MCF 10A (cell line): ENCODE results near the gene HSPA1B. TPM values are rescaled to one million over a fixed set of nuclear protein-coding genes. Genes with fewer than 3 reads are reported as not detected.

Source experiments
- BruUV-seq: library from RNA; stranded (reverse); fragments of 400-500 nt; replicated peaks from 2 replicates; lab custom pipeline; 2021; lab: Mats Ljungman, UMichigan
- CTCF ChIA-PET: fragments of 300-600 bp; sonication (Branson Sonifier 250); formaldehyde crosslinking; extraction: SDS; loops from one replicate; lab custom pipeline; 2021; ENCODE audit warnings: antibody characterized with exemption, inconsistent platforms; lab: Yijun Ruan, JAX
- POLR2A ChIA-PET: fragments of 300-600, 350-650 bp; sonication (Branson Sonifier 250); formaldehyde crosslinking; extraction: SDS; loops from one replicate; lab custom pipeline; 2020; ENCODE audit warnings: antibody characterized with exemption, inconsistent platforms; lab: Yijun Ruan, JAX
- DNase-seq: peaks from one replicate; pipeline ENCODE4 v3.0.0-alpha.2; 2018; ENCODE audit not compliant: unreplicated experiment
- H3K27ac Mint-ChIP-seq: one replicate; pipeline ENCODE4 v1.8.0; 2022; ENCODE audit warnings: mild to moderate bottlenecking, low read depth, mixed read lengths; ENCODE audit not compliant: unreplicated experiment
- H3K27me3 Mint-ChIP-seq: one replicate; pipeline ENCODE4 v1.8.0; 2022; ENCODE audit warnings: mixed read lengths; ENCODE audit not compliant: insufficient read depth, unreplicated experiment
- H3K36me3 Mint-ChIP-seq: one replicate; pipeline ENCODE4 v1.8.0; 2022; ENCODE audit warnings: mild to moderate bottlenecking, moderate library complexity, mixed read lengths; ENCODE audit not compliant: insufficient read depth, unreplicated experiment
- H3K4me1 Mint-ChIP-seq: one replicate; pipeline ENCODE4 v1.8.0; 2022; ENCODE audit warnings: mixed read lengths; ENCODE audit not compliant: insufficient read depth, unreplicated experiment
- H3K4me3 Mint-ChIP-seq: one replicate; pipeline ENCODE4 v1.8.0; 2022; ENCODE audit warnings: mild to moderate bottlenecking, moderate library complexity, mixed read lengths; ENCODE audit not compliant: unreplicated experiment
- H3K9me3 Mint-ChIP-seq: one replicate; pipeline ENCODE4 v1.8.0; 2022; ENCODE audit warnings: mixed read lengths; ENCODE audit not compliant: unreplicated experiment
- intact Hi-C: fragments of 100-400 bp; cut with micrococcal nuclease; formaldehyde crosslinking; loops from 2 replicates; pipeline ENCODE4 v1.14.1; 2022
- total RNA-seq: library from RNA; stranded (reverse); gene quantifications from 2 replicates; pipeline ENCODE4 v1.2.3, GENCODE V29; 2022
- TF ChIP-seq, protein P1 (sequence below): fragments of 200-600 bp; IDR thresholded peaks from one replicate; pipeline ENCODE4 v1.8.0; 2022; ENCODE audit warnings: antibody characterized with exemption, mild to moderate bottlenecking; ENCODE audit not compliant: unreplicated experiment

Gene HSPA1B
- total RNA-seq, 1 experiment from 2014 or later = 29.8 TPM

DNA sequence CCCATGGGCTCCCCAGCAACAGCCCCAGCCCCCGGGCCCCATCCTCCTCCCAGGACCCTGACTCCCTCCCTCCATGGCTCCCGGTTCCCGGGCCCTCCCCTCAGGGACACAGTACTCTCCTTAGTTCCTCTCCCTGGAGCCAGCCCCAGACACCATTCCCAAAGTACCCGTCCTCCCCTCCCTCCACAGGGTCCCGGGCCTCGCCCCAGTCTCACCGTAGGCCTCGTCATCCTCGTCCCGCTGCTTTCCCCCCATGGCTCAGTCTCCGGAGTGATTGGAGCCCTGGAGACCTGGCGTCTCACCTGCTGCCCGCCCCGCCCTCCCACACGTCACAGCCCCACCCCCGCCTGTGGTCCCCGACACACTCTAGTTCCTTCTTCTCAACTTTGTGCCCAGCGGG is 51.2 kb downstream of the HSPA1B start, which contains the start of gene SLC44A4:
Gene SLC44A4 (minus strand): TSS at position 272 of the 400 bp plus-strand sequence. CDS start 17 bp downstream, at position 255.
- TF ChIP-seq, protein P1, sequence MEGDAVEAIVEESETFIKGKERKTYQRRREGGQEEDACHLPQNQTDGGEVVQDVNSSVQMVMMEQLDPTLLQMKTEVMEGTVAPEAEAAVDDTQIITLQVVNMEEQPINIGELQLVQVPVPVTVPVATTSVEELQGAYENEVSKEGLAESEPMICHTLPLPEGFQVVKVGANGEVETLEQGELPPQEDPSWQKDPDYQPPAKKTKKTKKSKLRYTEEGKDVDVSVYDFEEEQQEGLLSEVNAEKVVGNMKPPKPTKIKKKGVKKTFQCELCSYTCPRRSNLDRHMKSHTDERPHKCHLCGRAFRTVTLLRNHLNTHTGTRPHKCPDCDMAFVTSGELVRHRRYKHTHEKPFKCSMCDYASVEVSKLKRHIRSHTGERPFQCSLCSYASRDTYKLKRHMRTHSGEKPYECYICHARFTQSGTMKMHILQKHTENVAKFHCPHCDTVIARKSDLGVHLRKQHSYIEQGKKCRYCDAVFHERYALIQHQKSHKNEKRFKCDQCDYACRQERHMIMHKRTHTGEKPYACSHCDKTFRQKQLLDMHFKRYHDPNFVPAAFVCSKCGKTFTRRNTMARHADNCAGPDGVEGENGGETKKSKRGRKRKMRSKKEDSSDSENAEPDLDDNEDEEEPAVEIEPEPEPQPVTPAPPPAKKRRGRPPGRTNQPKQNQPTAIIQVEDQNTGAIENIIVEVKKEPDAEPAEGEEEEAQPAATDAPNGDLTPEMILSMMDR = no peak
- BruUV-seq = no TSS peak
- no peaks in the 10 kb centered on the region for H3K4me1 Mint-ChIP-seq
- H3K36me3 Mint-ChIP-seq = peaks cover 39% of the 10 kb centered on the region
- H3K4me3 Mint-ChIP-seq = no peak within 1 kb of the TSS
- DNase-seq = no peak
- CTCF ChIA-PET = no interaction called here
- POLR2A ChIA-PET = no interaction called here
- H3K27ac Mint-ChIP-seq = no peak within 1 kb of the TSS
- intact Hi-C loops = no loop called here
- H3K27me3 Mint-ChIP-seq = no peaks in the 10 kb centered on the region
- H3K9me3 Mint-ChIP-seq = no peaks in the 10 kb centered on the region

DNA sequence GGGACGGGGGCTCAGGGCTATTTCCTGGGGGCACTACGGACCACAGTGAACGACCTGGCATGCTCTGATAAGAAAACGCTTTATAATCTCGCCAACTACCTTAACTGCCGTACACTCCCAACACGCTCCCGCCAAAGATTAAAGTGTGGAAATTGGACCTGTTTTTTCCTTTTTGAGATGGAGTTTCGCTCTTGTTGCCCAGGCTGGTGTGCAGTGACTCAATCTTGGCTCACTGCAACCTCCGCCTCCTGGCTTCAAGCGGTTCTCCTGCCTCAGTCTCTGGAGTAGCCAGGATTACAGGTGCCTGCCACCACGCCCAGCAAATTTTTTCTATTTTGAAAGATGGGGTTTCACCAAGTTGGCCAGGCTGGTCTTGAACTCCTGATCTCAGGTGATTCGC is 51.6 kb downstream of the HSPA1B start:
- no TSS peak for BruUV-seq
- H3K4me3 Mint-ChIP-seq = no peak overlapping the region
- intact Hi-C loops = no loop called here
- H3K27ac Mint-ChIP-seq = no peak overlapping the region
- TF ChIP-seq, protein P1 = no peak
- no peaks in the 10 kb centered on the region for H3K9me3 Mint-ChIP-seq
- no peaks in the 10 kb centered on the region for H3K27me3 Mint-ChIP-seq
- DNase-seq = no peak
- peaks cover 41% of the 10 kb centered on the region for H3K36me3 Mint-ChIP-seq
- CTCF ChIA-PET = no interaction called here
- no peaks in the 10 kb centered on the region for H3K4me1 Mint-ChIP-seq
- POLR2A ChIA-PET = no interaction called here

Other genes with a start within 250 kb of the HSPA1B start
- 0.37 TPM in 1 of 2 replicates, not detected in the other for gene LTB, start 245.3 kb upstream of the HSPA1B start, total RNA-seq
- not detected in 2 replicates for gene LST1, start 241.5 kb upstream of the HSPA1B start, total RNA-seq
- gene NCR3, start 234.7 kb upstream of the HSPA1B start, total RNA-seq = not detected in 2 replicates
- not detected in 2 replicates for gene AIF1, start 212.5 kb upstream of the HSPA1B start, total RNA-seq
- gene PRRC2A, start 207.0 kb upstream of the HSPA1B start, total RNA-seq = 247 and 266 TPM in 2 replicates
- gene BAG6, start 175.1 kb upstream of the HSPA1B start, total RNA-seq = 290 and 291 TPM in 2 replicates
- gene APOM, start 171.8 kb upstream of the HSPA1B start, total RNA-seq = 5.0 and 5.2 TPM in 2 replicates
- 15.5 and 16.6 TPM in 2 replicates for gene C6orf47, start 167.0 kb upstream of the HSPA1B start, total RNA-seq
- 13.0 and 13.6 TPM in 2 replicates for gene GPANK1, start 162.7 kb upstream of the HSPA1B start, total RNA-seq
- gene CSNK2B, start 161.7 kb upstream of the HSPA1B start, total RNA-seq = 197 and 209 TPM in 2 replicates
- gene LY6G5B, start 157.8 kb upstream of the HSPA1B start, total RNA-seq = 14.4 and 16.0 TPM in 2 replicates
- 0.64 and 1.4 TPM in 2 replicates for gene LY6G5C, start 146.7 kb upstream of the HSPA1B start, total RNA-seq
- 32.1 and 42.7 TPM in 2 replicates for gene ABHD16A, start 124.4 kb upstream of the HSPA1B start, total RNA-seq
- not detected in 2 replicates for gene LY6G6F, start 120.9 kb upstream of the HSPA1B start, total RNA-seq
- not detected in 2 replicates for gene LY6G6D, start 112.4 kb upstream of the HSPA1B start, total RNA-seq
- 0.32 TPM in 1 of 2 replicates, not detected in the other for gene LY6G6C, start 106.0 kb upstream of the HSPA1B start, total RNA-seq
- not detected in 2 replicates for gene MPIG6B, start 104.4 kb upstream of the HSPA1B start, total RNA-seq
- gene DDAH2, start 98.4 kb upstream of the HSPA1B start, total RNA-seq = 8.5 and 13.5 TPM in 2 replicates
- 511 and 632 TPM in 2 replicates for gene CLIC1, start 91.2 kb upstream of the HSPA1B start, total RNA-seq
- gene MSH5, start 87.7 kb upstream of the HSPA1B start, total RNA-seq = 36.6 and 43.1 TPM in 2 replicates
- gene SAPCD1, start 65.1 kb upstream of the HSPA1B start, total RNA-seq = 4.3 and 5.1 TPM in 2 replicates
- gene VWA7, start 50.4 kb upstream of the HSPA1B start, total RNA-seq = 2.0 and 3.1 TPM in 2 replicates
- gene VARS1, start 32.0 kb upstream of the HSPA1B start, total RNA-seq = 133 and 200 TPM in 2 replicates
- 36.9 and 47.4 TPM in 2 replicates for gene LSM2, start 20.8 kb upstream of the HSPA1B start, total RNA-seq
- 0.35 and 0.79 TPM in 2 replicates for gene HSPA1L, start 12.5 kb upstream of the HSPA1B start, total RNA-seq
- 20.3 and 34.0 TPM in 2 replicates for gene HSPA1A, start 12.2 kb upstream of the HSPA1B start, total RNA-seq
- gene NEU1, start 35.1 kb downstream of the HSPA1B start, total RNA-seq = 19.7 and 43.8 TPM in 2 replicates
- gene SLC44A4, start 51.3 kb downstream of the HSPA1B start, total RNA-seq = not detected in 2 replicates
- 20.2 and 21.8 TPM in 2 replicates for gene EHMT2, start 70.0 kb downstream of the HSPA1B start, total RNA-seq
- gene ZBTB12, start 74.3 kb downstream of the HSPA1B start, total RNA-seq = 3.6 and 4.0 TPM in 2 replicates
- gene C2, start 100.0 kb downstream of the HSPA1B start, total RNA-seq = not detected in 2 replicates
- 24.5 and 24.6 TPM in 2 replicates for gene CFB, start 118.4 kb downstream of the HSPA1B start, total RNA-seq
- 90.7 and 113 TPM in 2 replicates for gene NELFE, start 131.2 kb downstream of the HSPA1B start, total RNA-seq
- gene SKIC2, start 131.4 kb downstream of the HSPA1B start, total RNA-seq = 53.1 and 66.2 TPM in 2 replicates
- gene DXO, start 144.4 kb downstream of the HSPA1B start, total RNA-seq = 39.1 and 41.4 TPM in 2 replicates
- gene C4A, start 154.3 kb downstream of the HSPA1B start, total RNA-seq = 7.7 and 16.2 TPM in 2 replicates
- 7.7 and 12.7 TPM in 2 replicates for gene C4B, start 187.1 kb downstream of the HSPA1B start, total RNA-seq
- gene CYP21A2, start 210.7 kb downstream of the HSPA1B start, total RNA-seq = 0.33 and 0.88 TPM in 2 replicates